ENCODE measurements around the gene DVL2. TPM values are rescaled to one million over a fixed set of nuclear protein-coding genes. Genes with fewer than 3 reads are reported as not detected.

The DVL2 gene
- total and polyA plus RNA-seq, 2 donors (not counting 1 experiment from before 2014, with no cell fraction given), result 8.1 to 91.8 TPM

DNA sequence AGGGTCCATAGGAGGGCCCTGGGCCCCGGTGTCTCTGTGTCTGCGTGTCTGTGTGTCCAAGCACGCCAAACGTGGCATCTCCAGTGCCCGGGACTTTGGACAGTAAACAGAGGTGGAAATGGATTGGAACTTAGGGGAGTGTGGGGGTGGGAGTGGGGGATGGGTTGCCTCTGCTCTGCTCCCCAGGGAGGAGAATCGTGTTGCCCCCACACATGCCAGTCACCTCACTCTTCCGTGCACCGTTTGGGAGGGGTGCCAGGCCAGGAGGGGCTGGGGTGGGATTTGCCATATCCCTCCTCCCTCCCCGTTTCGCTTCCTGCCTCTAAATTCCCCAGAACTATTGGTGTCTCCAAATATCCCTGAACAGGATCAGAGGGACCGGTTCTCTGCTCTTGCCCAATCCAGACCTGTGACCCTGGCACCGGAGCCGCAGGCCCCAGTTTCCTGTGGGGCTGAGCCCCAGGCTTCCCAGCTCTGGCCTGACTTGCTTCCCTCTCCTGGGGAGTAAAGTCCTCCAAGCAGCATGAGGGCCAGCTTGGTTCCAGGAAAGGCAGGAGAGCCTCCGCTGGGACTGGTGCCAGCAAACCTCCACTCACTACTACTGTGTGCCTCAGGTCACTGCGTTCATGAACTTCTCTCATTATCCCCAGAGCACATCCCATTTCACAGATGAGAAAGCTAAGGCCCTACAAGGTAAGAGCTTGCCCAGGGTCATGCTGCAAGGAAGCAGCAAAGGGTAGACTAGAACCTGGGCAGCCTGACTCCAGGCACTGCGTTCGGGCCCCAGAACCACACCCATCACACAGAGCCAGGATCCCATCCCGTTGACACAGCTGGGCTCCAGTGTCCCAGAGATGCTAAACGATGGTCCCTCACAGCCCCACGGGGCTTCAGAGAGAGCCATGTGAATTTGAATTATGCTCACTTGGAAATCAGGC, 54.7 kb downstream of the DVL2 start, which contains the start of gene ASGR1:
TSS of gene ASGR1 (minus strand) at position 54 of the 938 bp plus-strand sequence. CDS start 807 bp downstream, outside the sequence.
- TF ChIP-seq EZH2 (IDR thresholded peaks at IDR 0.05; ENCODE audit: low read length, missing control alignments), result no peak
- TF ChIP-seq, protein P1, sequence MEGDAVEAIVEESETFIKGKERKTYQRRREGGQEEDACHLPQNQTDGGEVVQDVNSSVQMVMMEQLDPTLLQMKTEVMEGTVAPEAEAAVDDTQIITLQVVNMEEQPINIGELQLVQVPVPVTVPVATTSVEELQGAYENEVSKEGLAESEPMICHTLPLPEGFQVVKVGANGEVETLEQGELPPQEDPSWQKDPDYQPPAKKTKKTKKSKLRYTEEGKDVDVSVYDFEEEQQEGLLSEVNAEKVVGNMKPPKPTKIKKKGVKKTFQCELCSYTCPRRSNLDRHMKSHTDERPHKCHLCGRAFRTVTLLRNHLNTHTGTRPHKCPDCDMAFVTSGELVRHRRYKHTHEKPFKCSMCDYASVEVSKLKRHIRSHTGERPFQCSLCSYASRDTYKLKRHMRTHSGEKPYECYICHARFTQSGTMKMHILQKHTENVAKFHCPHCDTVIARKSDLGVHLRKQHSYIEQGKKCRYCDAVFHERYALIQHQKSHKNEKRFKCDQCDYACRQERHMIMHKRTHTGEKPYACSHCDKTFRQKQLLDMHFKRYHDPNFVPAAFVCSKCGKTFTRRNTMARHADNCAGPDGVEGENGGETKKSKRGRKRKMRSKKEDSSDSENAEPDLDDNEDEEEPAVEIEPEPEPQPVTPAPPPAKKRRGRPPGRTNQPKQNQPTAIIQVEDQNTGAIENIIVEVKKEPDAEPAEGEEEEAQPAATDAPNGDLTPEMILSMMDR (conservative IDR thresholded peaks at IDR 0.05 in 1 of 2, IDR thresholded peaks at IDR 0.05 in 1 of 2; ENCODE audit: low read depth in 1 of 2, low read length in 2 of 2), result no peak
- H2AFZ ChIP-seq (ENCODE audit: low read length), result no peak within 1 kb of the TSS
- H3K4me2 ChIP-seq (ENCODE audit: extremely low read depth, insufficient read depth, low read length), result peak within 1 kb of the TSS; percentile 98
- H3K27ac ChIP-seq (ENCODE audit: insufficient read depth, low read length), result no peak within 1 kb of the TSS
- peak within 1 kb of the TSS in 1 of 4 experiments; percentile 70 for H3K4me3 ChIP-seq (replicated peaks in 1 of 4; ENCODE audit: control extremely low read depth in 1 of 4, insufficient read depth in 1 of 4, low read depth in 3 of 4, low read length in 4 of 4)
- peaks cover 2% of the 10 kb centered on the region for H3K27me3 ChIP-seq (ENCODE audit: control insufficient read depth, insufficient read depth, low read length)
- H3K9me3 ChIP-seq (ENCODE audit: control insufficient read depth, insufficient read depth, low read depth, low read length), result no peaks in the 10 kb centered on the region
- H3K79me2 ChIP-seq (ENCODE audit: control insufficient read depth, insufficient read depth, low read length), result no peaks in the 10 kb centered on the region
- DNase-seq (ENCODE audit: low read depth in 2 of 2), result no peak
- H3K9ac ChIP-seq (ENCODE audit: insufficient read depth, low read length), result no peak within 1 kb of the TSS
- no peaks in the 10 kb centered on the region for H3K4me1 ChIP-seq (ENCODE audit: control insufficient read depth, extremely low read depth, insufficient read depth, low read length)
- no peaks in the 10 kb centered on the region for H4K20me1 ChIP-seq (ENCODE audit: control insufficient read depth, extremely low read depth, insufficient read depth, low read length)
- H3K36me3 ChIP-seq (ENCODE audit: control insufficient read depth, insufficient read depth, low read length), result no peaks in the 10 kb centered on the region

DNA sequence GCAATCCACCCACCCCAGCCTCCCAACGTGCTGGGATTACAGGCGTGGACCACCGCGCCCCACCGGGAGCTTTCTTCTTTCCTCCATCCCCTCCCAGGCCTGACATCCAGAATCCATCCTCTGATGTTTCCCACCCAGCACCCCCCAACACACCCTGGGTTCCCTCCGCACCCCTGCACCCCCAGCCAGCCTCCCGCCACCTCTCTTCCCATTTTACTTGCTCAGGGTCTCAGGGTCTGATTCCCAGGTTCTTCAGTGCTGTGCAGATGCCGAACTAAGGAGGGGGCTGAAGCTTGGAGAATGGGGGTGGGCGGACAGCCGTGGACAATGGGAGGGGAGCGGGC, 55.4 kb downstream of the DVL2 start:
- no peak overlapping the region for H3K27ac ChIP-seq (ENCODE audit: insufficient read depth, low read length)
- TF ChIP-seq, protein P1 (conservative IDR thresholded peaks at IDR 0.05 in 1 of 2, IDR thresholded peaks at IDR 0.05 in 1 of 2; ENCODE audit: low read depth in 1 of 2, low read length in 2 of 2), result no peak
- TF ChIP-seq EZH2 (IDR thresholded peaks at IDR 0.05; ENCODE audit: low read length, missing control alignments), result no peak
- no peak overlapping the region for H2AFZ ChIP-seq (ENCODE audit: low read length)
- H3K36me3 ChIP-seq (ENCODE audit: control insufficient read depth, insufficient read depth, low read length), result no peaks in the 10 kb centered on the region
- no peak overlapping the region for H3K4me2 ChIP-seq (ENCODE audit: extremely low read depth, insufficient read depth, low read length)
- no peak overlapping the region for H3K4me3 ChIP-seq (replicated peaks in 1 of 4; ENCODE audit: control extremely low read depth in 1 of 4, insufficient read depth in 1 of 4, low read depth in 3 of 4, low read length in 4 of 4)
- no peaks in the 10 kb centered on the region for H3K4me1 ChIP-seq (ENCODE audit: control insufficient read depth, extremely low read depth, insufficient read depth, low read length)
- no peak for DNase-seq (ENCODE audit: low read depth in 2 of 2)
- H4K20me1 ChIP-seq (ENCODE audit: control insufficient read depth, extremely low read depth, insufficient read depth, low read length), result no peaks in the 10 kb centered on the region
- H3K27me3 ChIP-seq (ENCODE audit: control insufficient read depth, insufficient read depth, low read length), result peaks cover 2% of the 10 kb centered on the region
- no peaks in the 10 kb centered on the region for H3K79me2 ChIP-seq (ENCODE audit: control insufficient read depth, insufficient read depth, low read length)
- H3K9me3 ChIP-seq (ENCODE audit: control insufficient read depth, insufficient read depth, low read depth, low read length), result no peaks in the 10 kb centered on the region
- H3K9ac ChIP-seq (ENCODE audit: insufficient read depth, low read length), result no peak overlapping the region

DNA sequence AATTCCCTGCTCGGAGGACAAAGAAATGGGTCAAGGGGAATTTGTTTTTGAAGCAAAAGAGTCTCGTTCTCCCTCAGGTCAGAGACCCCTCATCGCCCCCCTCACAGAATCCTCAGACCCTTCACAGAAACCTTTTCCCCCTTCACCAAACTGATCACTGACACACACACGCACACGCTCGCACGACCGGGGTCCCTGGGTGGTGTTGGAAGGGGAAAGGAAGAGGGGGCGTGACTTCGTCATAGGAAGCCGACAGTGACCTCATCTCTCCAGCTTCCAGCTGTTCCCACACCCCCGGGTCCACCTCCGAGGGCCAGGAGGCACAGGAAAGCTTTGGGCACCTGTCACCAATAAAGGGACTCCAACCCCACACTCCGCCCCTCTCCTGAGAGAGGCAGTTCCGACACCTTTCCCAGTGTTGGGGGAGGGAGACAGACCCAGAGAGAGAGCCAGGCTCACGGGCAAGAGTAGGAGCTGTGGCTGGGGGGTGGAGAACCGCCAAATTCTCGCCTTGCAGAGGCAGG, 56.3 kb downstream of the DVL2 start:
- no peaks in the 10 kb centered on the region for H3K9me3 ChIP-seq (ENCODE audit: control insufficient read depth, insufficient read depth, low read depth, low read length)
- TF ChIP-seq EZH2 (IDR thresholded peaks at IDR 0.05; ENCODE audit: low read length, missing control alignments), result peak; percentile 62
- TF ChIP-seq, protein P1 (conservative IDR thresholded peaks at IDR 0.05 in 1 of 2, IDR thresholded peaks at IDR 0.05 in 1 of 2; ENCODE audit: low read depth in 1 of 2, low read length in 2 of 2), result no peak
- no peaks in the 10 kb centered on the region for H3K79me2 ChIP-seq (ENCODE audit: control insufficient read depth, insufficient read depth, low read length)
- DNase-seq (ENCODE audit: low read depth in 2 of 2), result peak in 1 of 2 donors; percentile 48
- no peak overlapping the region for H2AFZ ChIP-seq (ENCODE audit: low read length)
- H3K27me3 ChIP-seq (ENCODE audit: control insufficient read depth, insufficient read depth, low read length), result peaks cover 2% of the 10 kb centered on the region
- H3K9ac ChIP-seq (ENCODE audit: insufficient read depth, low read length), result no peak overlapping the region
- no peaks in the 10 kb centered on the region for H3K4me1 ChIP-seq (ENCODE audit: control insufficient read depth, extremely low read depth, insufficient read depth, low read length)
- no peaks in the 10 kb centered on the region for H4K20me1 ChIP-seq (ENCODE audit: control insufficient read depth, extremely low read depth, insufficient read depth, low read length)
- H3K27ac ChIP-seq (ENCODE audit: insufficient read depth, low read length), result no peak overlapping the region
- peak overlapping the region; percentile 98 for H3K4me2 ChIP-seq (ENCODE audit: extremely low read depth, insufficient read depth, low read length)
- no peaks in the 10 kb centered on the region for H3K36me3 ChIP-seq (ENCODE audit: control insufficient read depth, insufficient read depth, low read length)
- peak overlapping the region; percentile 48 to 70 (median 56) for H3K4me3 ChIP-seq (replicated peaks in 1 of 4; ENCODE audit: control extremely low read depth in 1 of 4, insufficient read depth in 1 of 4, low read depth in 3 of 4, low read length in 4 of 4)
